OCI-LY7 (cell line): ENCODE results near the gene EEF2K. TPM values are rescaled to one million over a fixed set of nuclear protein-coding genes. Genes with fewer than 3 reads are reported as not detected.

Source experiments
- BruUV-seq: library from RNA; stranded (reverse); fragments of 400-500 nt; replicated peaks from 2 replicates; lab custom pipeline; 2021; lab: Mats Ljungman, UMichigan
- CTCF ChIA-PET: fragments of 300-600 bp; sonication (Branson Sonifier 250); formaldehyde crosslinking; loops from one replicate; lab custom pipeline; 2022; ENCODE audit warnings: antibody characterized with exemption; ENCODE audit not compliant: unreplicated experiment; lab: Charles Lee
- POLR2A ChIA-PET: fragments of 300-600 bp; sonication (Branson Sonifier 250); formaldehyde crosslinking; loops from one replicate; lab custom pipeline; 2022; ENCODE audit warnings: antibody characterized with exemption; lab: Charles Lee
- DNase-seq: peaks from one replicate; pipeline ENCODE4 v3.0.0-alpha.2; 2015; ENCODE audit warnings: low spot score
- H2AFZ ChIP-seq: fragments of 200-600 bp; sonication (generic), shearing (Covaris generic); 2 replicates; pipeline ENCODE4 v1.6.1; 2014; ENCODE audit warnings: mild to moderate bottlenecking, antibody characterized with exemption, low read length, moderate library complexity
- H3K27ac ChIP-seq: fragments of 200-600 bp; sonication (generic); 2 replicates; pipeline ENCODE4 v1.5.1; 2014; ENCODE audit warnings: mixed run types, low read depth, mild to moderate bottlenecking, moderate library complexity, low read length, inconsistent platforms; ENCODE audit not compliant: poor library complexity, severe bottlenecking
- H3K36me3 ChIP-seq: fragments of 200-600 bp; sonication (generic); 2 replicates; pipeline ENCODE4 v1.6.1; 2014; ENCODE audit warnings: mild to moderate bottlenecking, antibody characterized with exemption, low read length, moderate library complexity, mixed read lengths; ENCODE audit not compliant: insufficient read depth
- H3K4me1 ChIP-seq: fragments of 200-600 bp; sonication (generic); 2 replicates; pipeline ENCODE4 v1.5.1; 2014; ENCODE audit warnings: mild to moderate bottlenecking, low read length; ENCODE audit not compliant: insufficient read depth, poor library complexity, severe bottlenecking
- H3K4me2 ChIP-seq: fragments of 200-600 bp; sonication (generic); 2 replicates; pipeline ENCODE4 v1.6.1; 2014; ENCODE audit warnings: mild to moderate bottlenecking, low read length
- H3K4me3 ChIP-seq: fragments of 200-600 bp; sonication (generic); 2 replicates; pipeline ENCODE4 v1.5.1; 2014; ENCODE audit warnings: mild to moderate bottlenecking, low read depth, low read length; ENCODE audit not compliant: poor library complexity, severe bottlenecking
- H3K79me2 ChIP-seq: fragments of 200-600 bp; sonication (generic); 2 replicates; pipeline ENCODE4 v1.6.1; 2016; ENCODE audit warnings: low read depth, mild to moderate bottlenecking, low read length, moderate library complexity, mixed read lengths; ENCODE audit not compliant: insufficient read depth
- H3K9me2 ChIP-seq: fragments of 200-600 bp; sonication (generic); 2 replicates; pipeline ENCODE4 v1.6.1; 2016; ENCODE audit warnings: mild to moderate bottlenecking, low read length, mixed read lengths; ENCODE audit not compliant: insufficient read depth
- H3K9me3 ChIP-seq: fragments of 200-600 bp; sonication (generic); 2 replicates; pipeline ENCODE4 v1.6.1; 2014; ENCODE audit warnings: mild to moderate bottlenecking, mixed run types, low read length, mixed read lengths
- H4K20me1 ChIP-seq: fragments of 200-600 bp; sonication (generic); 2 replicates; pipeline ENCODE4 v1.6.1; 2014; ENCODE audit warnings: mild to moderate bottlenecking, antibody characterized with exemption, low read length, moderate library complexity, mixed read lengths; ENCODE audit not compliant: insufficient read depth
- CTCF ChIP-seq: fragments of 200-600 bp; sonication (generic); conservative IDR thresholded peaks from 2 replicates; pipeline ENCODE4 v1.5.1; 2014; ENCODE audit warnings: mild to moderate bottlenecking, antibody characterized with exemption, low read length, moderate library complexity, mixed read lengths
- EZH2phosphoT487 ChIP-seq: fragments of 200-600 bp; sonication (generic); IDR thresholded peaks from 2 replicates; pipeline ENCODE4 v1.6.1; 2018; ENCODE audit warnings: low read depth, borderline replicate concordance, mild to moderate bottlenecking, mixed run types, antibody characterized with exemption, low read length, moderate library complexity, mixed read lengths
- intact Hi-C: fragments of 100-400 bp; cut with micrococcal nuclease; formaldehyde crosslinking; loops from one replicate; pipeline ENCODE4 v1.10.0; 2022; ENCODE audit not compliant: unreplicated experiment
- total RNA-seq, 2 experiments: library from RNA; depleted of rRNA in 1 of 2; stranded (reverse); fragments of >200 nt in 1 of 2; shearing (Covaris generic) in 1 of 2; gene quantifications; 2 replicates each; pipeline ENCODE4 v1.2.3, GENCODE V29; 2014 to 2022

Gene EEF2K
- total RNA-seq, 2 experiments from 2014 or later: 23.8 to 42.3 TPM

GRCh38 chr16:22327446-22327775 is 121.3 kb downstream of the EEF2K start:
- POLR2A ChIA-PET: interaction anchor here (0.6 kb wide), 1 partner anchor 390 kb away, joined by 3 read pairs; no protein-coding TSS in a partner anchor
- Histone ChIP-seq H3K4me1 (no peaks in the 10 kb centered on the region), H3K4me2 (no peak overlapping the region), H3K27ac (no peak overlapping the region), H4K20me1 (no peaks in the 10 kb centered on the region), H3K4me3 (no peak overlapping the region), H3K79me2 (no peaks in the 10 kb centered on the region), H3K9me2 (no peaks in the 10 kb centered on the region), H3K9me3 (no peaks in the 10 kb centered on the region), H2AFZ (no peak overlapping the region), H3K36me3 (peaks cover 97% of the 10 kb centered on the region)
- CTCF ChIA-PET: no interaction called here
- intact Hi-C loops: no loop called here
- DNase-seq: no peak
- TF ChIP-seq CTCF (no peak), EZH2phosphoT487 (no peak)
- BruUV-seq: no TSS peak

GRCh38 chr16:22328081-22328725 is 122.1 kb downstream of the EEF2K start:
- TF ChIP-seq CTCF (no peak), EZH2phosphoT487 (no peak)
- DNase-seq: no peak
- no peaks in the 10 kb centered on the region for H3K79me2 ChIP-seq
- H4K20me1 ChIP-seq: no peaks in the 10 kb centered on the region
- no peak overlapping the region for H3K27ac ChIP-seq
- H2AFZ ChIP-seq: no peak overlapping the region
- intact Hi-C loops: no loop called here
- no TSS peak for BruUV-seq
- ChIA-PET CTCF (no interaction called here), POLR2A (no interaction called here)
- H3K4me3 ChIP-seq: no peak overlapping the region
- H3K9me3 ChIP-seq: no peaks in the 10 kb centered on the region
- no peaks in the 10 kb centered on the region for H3K9me2 ChIP-seq
- peaks cover 95% of the 10 kb centered on the region for H3K36me3 ChIP-seq
- H3K4me2 ChIP-seq: no peak overlapping the region
- H3K4me1 ChIP-seq: no peaks in the 10 kb centered on the region

- CTCF ChIA-PET: no interaction called here
- BruUV-seq: no TSS peak
Measured at GRCh38 chr16:22329199-22329695, 123.2 kb downstream of the EEF2K start.

More at GRCh38 chr16:22329199-22329695, 123.2 kb downstream of the EEF2K start:
- no peaks in the 10 kb centered on the region for H3K9me3 ChIP-seq
- H3K4me3 ChIP-seq: no peak overlapping the region
- no peak overlapping the region for H3K4me2 ChIP-seq
- H3K79me2 ChIP-seq: no peaks in the 10 kb centered on the region
- H3K36me3 ChIP-seq: peaks cover 96% of the 10 kb centered on the region
- DNase-seq: no peak
- no peaks in the 10 kb centered on the region for H3K9me2 ChIP-seq
- H3K4me1 ChIP-seq: no peaks in the 10 kb centered on the region
- H4K20me1 ChIP-seq: no peaks in the 10 kb centered on the region
- intact Hi-C loops: no loop called here
- H2AFZ ChIP-seq: no peak overlapping the region
- no peak overlapping the region for H3K27ac ChIP-seq
- TF ChIP-seq CTCF (no peak), EZH2phosphoT487 (no peak)
- POLR2A ChIA-PET: interaction anchor here (0.6 kb wide), 2 partner anchors 13 to 73 kb away, joined by 3 read pairs; no protein-coding TSS in a partner anchor
